ENCODE measurements around the gene DUS1L.

The DUS1L gene

GRCh38 chr17:82012640-82013295 lies 52.8 kb downstream of the DUS1L start:
- no peak for DNase-seq (ENCODE audit: low spot score)

GRCh38 chr17:82012261-82012639 lies 53.4 kb downstream of the DUS1L start:
- DNase-seq (ENCODE audit: low spot score): no peak

DNA sequence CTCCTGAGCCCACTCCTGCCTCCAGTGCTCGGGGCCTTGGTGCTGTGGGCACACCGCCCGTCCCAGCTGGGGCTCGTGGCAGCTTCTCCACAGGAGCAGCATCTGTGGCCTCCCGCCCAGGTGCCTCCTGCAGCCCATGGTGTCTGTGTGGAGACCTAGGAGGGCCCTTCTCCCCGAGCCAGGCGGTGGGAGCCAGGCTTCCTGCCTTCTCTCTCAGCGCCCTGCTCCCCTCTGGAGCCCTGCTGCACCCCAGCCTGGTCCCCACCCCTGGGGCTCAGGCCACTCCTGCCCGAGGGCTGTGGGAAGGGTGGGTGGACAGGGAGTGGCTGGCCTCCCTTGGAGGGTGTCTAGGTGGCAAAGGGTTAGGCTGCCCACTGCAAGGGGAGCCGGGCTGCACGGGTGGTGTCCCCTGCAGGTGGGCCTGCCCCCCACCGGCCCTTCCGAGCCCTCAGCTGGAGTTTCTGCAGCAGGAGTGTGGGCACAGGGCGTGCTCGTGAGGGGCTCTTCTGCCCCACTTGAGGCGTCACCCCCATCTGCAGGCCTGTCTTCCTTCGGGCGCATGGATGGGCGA lies 53.9 kb downstream of the DUS1L start:
- DNase-seq (ENCODE audit: low spot score): no peak

GRCh38 chr17:82010575-82011525 lies 54.8 kb downstream of the DUS1L start:
- DNase-seq (ENCODE audit: low spot score): no peak

DNA sequence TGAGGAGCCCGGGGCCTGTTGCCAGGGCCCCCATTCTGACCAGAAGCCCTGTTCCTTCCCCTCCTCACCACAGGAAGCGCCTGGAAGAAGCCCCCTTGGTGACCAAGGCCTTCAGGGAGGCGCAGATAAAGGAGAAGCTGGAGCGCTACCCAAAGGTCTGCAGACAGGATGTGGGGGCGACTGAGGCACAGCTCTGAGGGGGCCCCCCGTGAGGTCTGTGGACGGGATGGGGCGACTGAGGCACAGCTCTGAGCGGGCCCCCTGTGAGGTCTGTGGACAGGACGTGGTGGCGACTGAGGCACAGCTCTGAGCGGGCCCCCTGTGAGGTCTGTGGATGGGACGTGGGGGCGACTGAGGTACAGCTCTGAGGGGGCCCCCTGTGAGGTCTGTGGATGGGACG lies 56.2 kb downstream of the DUS1L start:
- no peak for DNase-seq (ENCODE audit: low spot score)

GRCh38 chr17:82008941-82009405 lies 56.6 kb downstream of the DUS1L start:
- DNase-seq (ENCODE audit: low spot score): no peak

- no peak for DNase-seq (ENCODE audit: low spot score)
Observed at GRCh38 chr17:82008258-82008940, 57.2 kb downstream of the DUS1L start.
